CD8-positive, alpha-beta memory T cell (primary cell): Measurements from ENCODE around the gene REN. TPM values are rescaled to one million over a fixed set of nuclear protein-coding genes. Genes with fewer than 3 reads are reported as not detected.

Experiments used
- CTCF ChIA-PET: fragments of 350-600 bp; sonication (Branson Sonifier 250); formaldehyde crosslinking; loops from one replicate; lab custom pipeline; 2021; ENCODE audit warnings: antibody characterized with exemption; lab: Charles Lee
- POLR2A ChIA-PET: fragments of 350-600 bp; sonication (Branson Sonifier 250); formaldehyde crosslinking; loops from one replicate; lab custom pipeline; 2021; ENCODE audit warnings: antibody characterized with exemption; lab: Charles Lee
- DNase-seq, 5 donors: peaks; one replicate each; pipeline versions ENCODE4 v3.0.0 to v3.0.0-alpha.2; 2020 to 2022; ENCODE audit warnings: mixed read lengths in 1 of 5
- H3K27ac ChIP-seq: one replicate; pipeline ENCODE4 v1.7.0; 2013; ENCODE audit warnings: low read depth, mild to moderate bottlenecking, low read length, moderate library complexity
- H3K27me3 ChIP-seq: 2 replicates; pipeline ENCODE4 v1.7.0; 2013; ENCODE audit warnings: low read length, mild to moderate bottlenecking; ENCODE audit not compliant: insufficient read depth, poor library complexity, severe bottlenecking
- H3K36me3 ChIP-seq: 2 replicates; pipeline ENCODE4 v1.7.0; 2013; ENCODE audit warnings: mild to moderate bottlenecking, low read length, moderate library complexity; ENCODE audit not compliant: insufficient read depth
- H3K4me1 ChIP-seq: 2 replicates; pipeline ENCODE4 v1.7.0; 2013; ENCODE audit warnings: mild to moderate bottlenecking, low read length, moderate library complexity; ENCODE audit not compliant: insufficient read depth
- H3K4me3 ChIP-seq: 2 replicates; pipeline ENCODE4 v1.7.0; 2013; ENCODE audit warnings: mild to moderate bottlenecking, low read length
- H3K9me3 ChIP-seq: 2 replicates; pipeline ENCODE4 v1.7.0; 2013; ENCODE audit warnings: mild to moderate bottlenecking, low read length
- H3K27ac Mint-ChIP-seq, 8 donors: one replicate each; pipeline ENCODE4 v1.8.0; 2020 to 2021; ENCODE audit warnings: mixed read lengths in 8 of 8, mild to moderate bottlenecking in 6 of 8, inconsistent platforms in 3 of 8, moderate library complexity in 3 of 8
- H3K27me3 Mint-ChIP-seq, 2 donors: one replicate each; pipeline ENCODE4 v1.8.0; 2020 to 2021; ENCODE audit warnings: mixed read lengths in 2 of 2, mild to moderate bottlenecking in 1 of 2, moderate library complexity in 1 of 2
- H3K36me3 Mint-ChIP-seq, 3 donors: one replicate each; pipeline ENCODE4 v1.8.0; 2020 to 2021; ENCODE audit warnings: mixed read lengths in 3 of 3, inconsistent platforms in 1 of 3, mild to moderate bottlenecking in 1 of 3
- H3K4me1 Mint-ChIP-seq, 3 donors: one replicate each; pipeline ENCODE4 v1.8.0; 2020 to 2021; ENCODE audit warnings: mixed read lengths in 3 of 3, inconsistent platforms in 1 of 3, mild to moderate bottlenecking in 1 of 3
- H3K4me3 Mint-ChIP-seq, 7 donors: one replicate each; pipeline ENCODE4 v1.8.0; 2020 to 2021; ENCODE audit warnings: mixed read lengths in 7 of 7, mild to moderate bottlenecking in 6 of 7, moderate library complexity in 4 of 7, inconsistent platforms in 2 of 7
- H3K9me3 Mint-ChIP-seq, 5 donors: one replicate each; pipeline ENCODE4 v1.8.0; 2020 to 2022; ENCODE audit warnings: mixed read lengths in 5 of 5, mild to moderate bottlenecking in 3 of 5, moderate library complexity in 2 of 5, inconsistent platforms in 1 of 5
- polyA plus RNA-seq: library from polyadenylated mRNA; unstranded; fragments of 300-500 nt; fragmentation: Illumina TruSeq; gene quantifications from one replicate; pipeline ENCODE4 v1.2.3, GENCODE V29; 2021
- total RNA-seq, 2 experiments: library from RNA; stranded (reverse); gene quantifications; one replicate each; pipeline ENCODE4 v1.2.3, GENCODE V29; 2021

Gene REN
- total and polyA plus RNA-seq, 3 experiments from 2014 or later, result not detected

- Histone ChIP-seq H3K4me3 (no peak overlapping the region), H3K36me3 (no peaks in the 10 kb centered on the region), H3K27ac (peak overlapping the region; percentile 43), H3K4me1 (peaks cover 42% of the 10 kb centered on the region), H3K9me3 (no peaks in the 10 kb centered on the region), H3K27me3 (no peaks in the 10 kb centered on the region)
- Mint-ChIP-seq H3K4me3 (peak overlapping the region in 6 of 7 donors; percentile 44 to 89 (median 71)), H3K27me3 (no peaks in the 10 kb centered on the region), H3K27ac (peak overlapping the region; percentile 74 to 98 (median 92)), H3K4me1 (peaks cover 45 to 60% (median 54%) of the 10 kb centered on the region in 3 donors), H3K36me3 (no peaks in the 10 kb centered on the region), H3K9me3 (no peaks in the 10 kb centered on the region)
- CTCF ChIA-PET, result no interaction called here
- POLR2A ChIA-PET, result no interaction called here
- no peak for DNase-seq
These were observed 61.0 kb downstream of the REN start for GRCh38 chr1:204105131-204105515.

Other genes with a start within 250 kb of the REN start
- 1 to 10 TPM; 3.1 TPM for gene SOX13, start 93.2 kb downstream of the REN start, total RNA-seq
- 5.5 TPM for gene SOX13, start 93.2 kb downstream of the REN start, polyA plus RNA-seq
- gene ETNK2, start 14.3 kb downstream of the REN start, total RNA-seq, result 1 to 10 TPM in 1 of 2 experiments, under 1 TPM in 1; 0.91 to 1.1 TPM
- gene ETNK2, start 14.3 kb downstream of the REN start, polyA plus RNA-seq, result 6.1 TPM
- not detected for gene KISS1, start 30.2 kb upstream of the REN start, total RNA-seq
- not detected for gene KISS1, start 30.2 kb upstream of the REN start, polyA plus RNA-seq
- not detected for gene GOLT1A, start 47.7 kb upstream of the REN start, total RNA-seq
- gene GOLT1A, start 47.7 kb upstream of the REN start, polyA plus RNA-seq, result not detected
- under 1 TPM; 0.09 to 0.13 TPM for gene PLEKHA6, start 193.6 kb upstream of the REN start, total RNA-seq
- gene PLEKHA6, start 193.6 kb upstream of the REN start, polyA plus RNA-seq, result not detected
- 10 to 100 TPM; 80.4 to 82.7 TPM for gene PPP1R15B, start 245.5 kb upstream of the REN start, total RNA-seq
- 22.3 TPM for gene PPP1R15B, start 245.5 kb upstream of the REN start, polyA plus RNA-seq